Inflammatory macrophage treated with lipopolysaccharide for 4 hours (primary cell): ENCODE measurements around the gene TAF1C.
A peak's percentile ranks its signal among the peaks of the same experiment; 100 is the strongest.
"Not testable (repeated sequence)": the region's sequence is repeated elsewhere in the genome, so short reads cannot be mapped to it uniquely, and the experiment has no call there.

Source experiments
- DNase-seq: peaks from one replicate; pipeline ENCODE4 v3.0.0-alpha.2; 2020

The TAF1C gene

GRCh38 chr16:84186685-84187437, at the start of gene TAF1C:
TSS of gene TAF1C (minus strand) at chr16:84187057. CDS start at chr16:84184988, 2,069 bp downstream.
- DNase-seq: peak; percentile 97

GRCh38 chr16:84234321-84235241, 47.7 kb upstream of the TAF1C start:
- DNase-seq: no peak

GRCh38 chr16:84233748-84234147, 46.9 kb upstream of the TAF1C start:
- no peak for DNase-seq

GRCh38 chr16:84232969-84233368, 46.1 kb upstream of the TAF1C start:
- no peak for DNase-seq

- no peak for DNase-seq
Observed at GRCh38 chr16:84232060-84232459, 45.2 kb upstream of the TAF1C start.

GRCh38 chr16:84229471-84229870, 42.6 kb upstream of the TAF1C start:
- no peak for DNase-seq

- DNase-seq: peak; percentile 52
Observed at GRCh38 chr16:84228256-84228838, 41.5 kb upstream of the TAF1C start.

- DNase-seq: no peak
Observed at GRCh38 chr16:84227548-84227947, 40.7 kb upstream of the TAF1C start.

GRCh38 chr16:84226026-84226425, 39.2 kb upstream of the TAF1C start:
- DNase-seq: no peak

- no peak for DNase-seq
Observed at GRCh38 chr16:84225571-84225970, 38.7 kb upstream of the TAF1C start.

GRCh38 chr16:84225126-84225525, 38.3 kb upstream of the TAF1C start:
- no peak for DNase-seq

- no peak for DNase-seq
Observed at GRCh38 chr16:84224554-84224953, 37.7 kb upstream of the TAF1C start.

- DNase-seq: no peak
Observed at GRCh38 chr16:84223456-84223855, 36.6 kb upstream of the TAF1C start.

- DNase-seq: no peak
Observed at GRCh38 chr16:84220851-84221250, 34.0 kb upstream of the TAF1C start.

GRCh38 chr16:84218956-84219355, 32.1 kb upstream of the TAF1C start:
- no peak for DNase-seq

- no peak for DNase-seq
Observed at GRCh38 chr16:84218176-84218823, 31.4 kb upstream of the TAF1C start.

- DNase-seq: not testable (repeated sequence)
Observed at GRCh38 chr16:84216144-84216543, 29.3 kb upstream of the TAF1C start.

- DNase-seq: no peak
Observed at GRCh38 chr16:84215531-84215930, 28.7 kb upstream of the TAF1C start.

- peak; percentile 24 for DNase-seq
Observed at GRCh38 chr16:84214451-84215066, 27.7 kb upstream of the TAF1C start.

- DNase-seq: no peak
Observed at GRCh38 chr16:84212631-84213030, 25.8 kb upstream of the TAF1C start.

- no peak for DNase-seq
Observed at GRCh38 chr16:84212154-84212553, 25.3 kb upstream of the TAF1C start.

- no peak for DNase-seq
Observed at GRCh38 chr16:84209989-84210388, 23.1 kb upstream of the TAF1C start.

- DNase-seq: no peak
Observed at GRCh38 chr16:84207879-84208278, 21.0 kb upstream of the TAF1C start.
